ENCODE measurements around the gene NPIPB4.
"Not testable (repeated sequence)": the region's sequence is repeated elsewhere in the genome, so short reads cannot be mapped to it uniquely, and the experiment has no call there.

DNA sequence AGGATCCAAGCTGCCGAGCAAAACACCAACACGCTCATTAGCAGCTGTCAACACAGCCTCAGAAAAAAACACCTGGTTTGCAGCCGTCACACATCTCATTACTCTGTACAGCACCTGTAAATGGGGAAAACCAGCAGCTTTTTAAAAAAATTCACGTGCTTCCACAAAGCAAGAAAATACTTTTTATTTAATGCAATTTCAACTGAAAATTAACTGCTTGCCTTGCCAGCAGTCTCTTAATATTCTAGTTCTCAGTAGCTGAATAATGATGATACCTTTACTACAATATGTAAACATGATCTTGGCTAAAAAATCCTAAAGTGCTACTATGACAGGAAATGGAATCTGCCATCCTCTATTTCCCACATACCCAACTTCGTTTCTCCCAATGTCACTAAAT is 41.4 kb upstream of the NPIPB4 start:
- TF ChIP-seq, protein P1, sequence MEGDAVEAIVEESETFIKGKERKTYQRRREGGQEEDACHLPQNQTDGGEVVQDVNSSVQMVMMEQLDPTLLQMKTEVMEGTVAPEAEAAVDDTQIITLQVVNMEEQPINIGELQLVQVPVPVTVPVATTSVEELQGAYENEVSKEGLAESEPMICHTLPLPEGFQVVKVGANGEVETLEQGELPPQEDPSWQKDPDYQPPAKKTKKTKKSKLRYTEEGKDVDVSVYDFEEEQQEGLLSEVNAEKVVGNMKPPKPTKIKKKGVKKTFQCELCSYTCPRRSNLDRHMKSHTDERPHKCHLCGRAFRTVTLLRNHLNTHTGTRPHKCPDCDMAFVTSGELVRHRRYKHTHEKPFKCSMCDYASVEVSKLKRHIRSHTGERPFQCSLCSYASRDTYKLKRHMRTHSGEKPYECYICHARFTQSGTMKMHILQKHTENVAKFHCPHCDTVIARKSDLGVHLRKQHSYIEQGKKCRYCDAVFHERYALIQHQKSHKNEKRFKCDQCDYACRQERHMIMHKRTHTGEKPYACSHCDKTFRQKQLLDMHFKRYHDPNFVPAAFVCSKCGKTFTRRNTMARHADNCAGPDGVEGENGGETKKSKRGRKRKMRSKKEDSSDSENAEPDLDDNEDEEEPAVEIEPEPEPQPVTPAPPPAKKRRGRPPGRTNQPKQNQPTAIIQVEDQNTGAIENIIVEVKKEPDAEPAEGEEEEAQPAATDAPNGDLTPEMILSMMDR (IDR thresholded peaks at IDR 0.05): not testable (repeated sequence)
- not testable (repeated sequence) for TF ChIP-seq POLR2AphosphoS5 (IDR thresholded peaks at IDR 0.05; ENCODE audit: insufficient read depth in 1 of 2, low read depth in 1 of 2); POLR2A (IDR thresholded peaks at IDR 0.05)
